ENCODE results near the gene RAB28.
"Not testable (repeated sequence)": the region's sequence is repeated elsewhere in the genome, so short reads cannot be mapped to it uniquely, and the experiment has no call there.

The RAB28 gene

GRCh38 chr4:13445841-13446790 is 38.0 kb downstream of the RAB28 start:
- DNase-seq, result no peak

DNA sequence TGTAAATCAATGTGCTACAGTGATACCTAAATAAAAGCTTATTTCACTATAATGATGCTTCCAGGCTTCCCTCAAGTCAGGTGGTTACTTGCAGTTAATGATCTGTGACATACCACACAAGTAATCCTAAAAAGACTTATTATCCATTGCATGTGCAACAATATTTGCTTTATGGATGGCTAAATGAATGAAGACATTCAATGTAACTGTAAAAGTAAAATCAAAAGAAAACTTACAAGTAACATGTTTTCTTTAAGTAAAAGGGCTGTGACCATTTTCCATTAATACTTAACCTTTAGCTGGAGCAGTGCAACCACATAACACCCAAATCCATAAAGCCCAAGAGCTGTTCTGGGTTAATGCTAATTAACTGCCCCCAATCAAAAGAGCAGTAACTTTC is 42.6 kb downstream of the RAB28 start:
- DNase-seq, result no peak

- no peak for DNase-seq
Observed at GRCh38 chr4:13436962-13437361, 47.2 kb downstream of the RAB28 start.

DNA sequence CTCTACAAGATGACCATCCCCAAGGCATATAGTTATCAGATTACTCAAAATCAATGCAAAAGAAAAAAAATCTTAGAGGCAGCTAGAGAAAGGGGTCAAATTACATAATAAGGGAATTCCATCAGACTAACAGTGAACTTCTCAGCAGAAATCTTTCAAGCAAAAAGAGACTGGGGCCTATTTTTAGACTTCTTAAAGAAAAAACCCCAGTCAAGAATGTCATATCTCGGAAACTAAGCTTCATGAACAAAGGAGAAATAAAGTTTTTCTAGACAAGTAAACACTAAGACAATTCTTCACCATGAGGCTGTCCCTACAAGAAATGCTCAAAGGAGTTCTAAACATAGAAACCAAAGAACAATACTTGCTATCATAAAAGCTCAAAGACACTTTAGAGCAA is 51.7 kb downstream of the RAB28 start:
- DNase-seq, result no peak

GRCh38 chr4:13430834-13431568 is 53.1 kb downstream of the RAB28 start:
- no peak for DNase-seq

DNA sequence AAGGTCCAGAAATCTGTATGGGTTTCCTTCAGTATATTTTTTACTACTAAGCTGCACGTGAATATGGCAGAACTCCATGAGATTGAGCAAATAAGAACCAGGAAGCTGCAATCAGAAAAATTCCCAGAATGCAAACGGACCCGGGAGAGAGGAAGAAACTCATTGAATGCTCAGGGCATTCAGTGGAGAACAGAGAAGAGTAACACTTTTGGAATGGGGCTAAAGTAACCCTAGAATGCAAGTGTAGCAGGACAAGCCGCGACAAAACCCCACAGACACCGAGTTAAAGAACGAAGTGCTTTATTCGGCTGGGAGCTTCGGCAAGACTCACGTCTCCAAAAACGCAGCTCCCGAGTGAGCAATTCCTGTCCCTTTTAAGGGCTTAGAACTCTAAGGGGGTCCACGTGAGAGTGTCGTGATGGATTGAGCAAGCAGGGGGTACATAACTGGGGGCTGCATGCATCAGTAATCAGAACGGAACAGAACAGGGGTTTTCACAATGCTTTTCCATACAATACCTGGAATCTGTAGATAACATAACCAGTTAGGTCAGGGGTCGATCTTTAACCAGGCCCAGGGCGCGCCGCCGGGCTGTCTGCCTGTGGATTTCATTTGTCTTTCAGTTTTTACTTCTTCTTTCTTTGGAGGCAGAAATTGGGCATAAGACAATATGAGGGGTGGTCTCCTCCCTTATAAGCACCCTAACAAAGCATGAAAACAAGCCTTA is 56.4 kb downstream of the RAB28 start:
- no peak for DNase-seq

GRCh38 chr4:13415068-13415785 is 68.9 kb downstream of the RAB28 start:
- no peak for DNase-seq

- no peak for DNase-seq
Observed at GRCh38 chr4:13413729-13414437, 70.3 kb downstream of the RAB28 start.

DNA sequence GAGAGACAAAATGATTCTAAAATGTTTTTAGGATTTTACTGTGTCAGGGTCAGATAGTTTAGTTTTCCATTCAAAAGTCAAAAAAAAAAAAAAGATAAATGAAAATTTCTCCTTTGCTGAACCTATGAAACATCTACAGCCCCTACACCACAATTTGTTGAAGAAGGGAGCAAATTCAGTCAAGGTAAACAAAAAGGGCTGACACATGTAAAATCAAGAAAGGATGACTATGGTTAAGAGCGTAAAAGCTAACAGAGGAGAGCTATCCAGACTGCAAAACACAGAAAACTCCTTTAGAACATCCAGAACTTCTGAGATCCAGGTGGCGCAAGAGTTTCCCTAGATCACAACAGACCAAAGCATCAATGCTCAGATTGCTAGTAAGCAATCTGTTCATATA is 72.2 kb downstream of the RAB28 start:
- no peak for DNase-seq

- no peak for DNase-seq
Observed at GRCh38 chr4:13409324-13409723, 74.8 kb downstream of the RAB28 start.

- DNase-seq, result not testable (repeated sequence)
Observed at GRCh38 chr4:13406156-13406555, 78.0 kb downstream of the RAB28 start.

DNA sequence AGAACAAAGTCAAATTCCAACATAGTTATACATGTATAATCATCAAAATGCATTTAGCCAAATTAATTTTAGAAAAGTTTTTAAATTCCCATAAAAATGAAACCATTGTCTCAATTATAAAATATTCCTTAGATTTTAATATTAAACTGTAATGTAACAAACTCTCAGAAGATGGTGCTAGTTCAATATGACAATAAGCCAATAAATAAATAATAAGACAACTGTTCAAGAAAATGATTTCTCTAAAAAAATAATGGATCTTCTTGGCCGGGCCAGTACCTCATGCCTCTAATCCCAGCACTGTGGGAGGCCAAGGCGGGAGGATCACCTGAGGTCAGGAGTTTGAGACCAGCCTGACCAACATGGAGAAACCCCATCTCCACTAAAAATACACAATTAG is 80.3 kb downstream of the RAB28 start:
- DNase-seq, result no peak

GRCh38 chr4:13403326-13403725 is 80.8 kb downstream of the RAB28 start:
- DNase-seq, result no peak

- no peak for DNase-seq
Observed at GRCh38 chr4:13399257-13399656, 84.9 kb downstream of the RAB28 start.

GRCh38 chr4:13396161-13396560 is 88.0 kb downstream of the RAB28 start:
- DNase-seq, result no peak

GRCh38 chr4:13389901-13390300 is 94.2 kb downstream of the RAB28 start:
- DNase-seq, result not testable (repeated sequence)

- no peak for DNase-seq
Observed at GRCh38 chr4:13386405-13387107, 97.6 kb downstream of the RAB28 start.

- DNase-seq, result no peak
Observed at GRCh38 chr4:13384055-13384454, 100.1 kb downstream of the RAB28 start.

GRCh38 chr4:13378973-13379759 is 105.0 kb downstream of the RAB28 start:
- no peak for DNase-seq

- peak in 1 of 2 experiments; percentile 18 for DNase-seq
Observed at GRCh38 chr4:13371048-13371447, 113.1 kb downstream of the RAB28 start.
